WTC11 (cell line): ENCODE measurements around the gene IRF2BP1. TPM values are rescaled to one million over a fixed set of nuclear protein-coding genes. Genes with fewer than 3 reads are reported as not detected.

Experiments used
- ATAC-seq: fragments of 200-7000 bp; cut with Tn5 transposase; 2 replicates; pipeline ENCODE4 v1.10.0; 2021; ENCODE audit warnings: mild to moderate bottlenecking, moderate library complexity
- CTCF ChIA-PET: fragments of 300-600 bp; sonication (Branson Sonifier 250); formaldehyde crosslinking; loops from one replicate; lab custom pipeline; 2021; ENCODE audit warnings: antibody characterized with exemption; lab: Charles Lee
- POLR2A ChIA-PET: fragments of 350-600 bp; sonication (Branson Sonifier 250); formaldehyde crosslinking; loops from one replicate; lab custom pipeline; 2021; ENCODE audit warnings: antibody characterized with exemption; lab: Charles Lee
- DNase-seq: peaks from one replicate; pipeline ENCODE4 v3.0.0; 2021; ENCODE audit warnings: low spot score
- H3K27ac Mint-ChIP-seq: 2 replicates; pipeline ENCODE4 v1.8.0; 2021; ENCODE audit warnings: mixed read lengths
- H3K27me3 Mint-ChIP-seq: 2 replicates; pipeline ENCODE4 v1.8.0; 2021; ENCODE audit warnings: low read depth, mild to moderate bottlenecking, moderate library complexity, mixed read lengths
- H3K36me3 Mint-ChIP-seq: 2 replicates; pipeline ENCODE4 v1.8.0; 2021; ENCODE audit warnings: mixed read lengths
- H3K4me1 Mint-ChIP-seq: 2 replicates; pipeline ENCODE4 v1.8.0; 2022; ENCODE audit warnings: mixed read lengths
- H3K4me3 Mint-ChIP-seq: 2 replicates; pipeline ENCODE4 v1.8.0; 2021; ENCODE audit warnings: mild to moderate bottlenecking, moderate library complexity, mixed read lengths
- H3K9me3 Mint-ChIP-seq: 2 replicates; pipeline ENCODE4 v1.8.0; 2021; ENCODE audit warnings: mixed read lengths
- ATF1 ChIP-seq: sonication (generic); formaldehyde crosslinking; IDR thresholded peaks from 2 replicates; pipeline ENCODE4 v1.8.1; 2023; ENCODE audit warnings: mild to moderate bottlenecking, moderate library complexity, missing genetic modification reagents
- ATF2 ChIP-seq: sonication (generic); formaldehyde crosslinking; IDR thresholded peaks from 2 replicates; pipeline ENCODE4 v1.8.1; 2022; ENCODE audit warnings: low read depth, missing genetic modification reagents, borderline replicate concordance
- ATF6 ChIP-seq: sonication (generic); formaldehyde crosslinking; IDR thresholded peaks from 2 replicates; pipeline ENCODE4 v1.8.1; 2023; ENCODE audit warnings: mild to moderate bottlenecking, missing genetic modification reagents
- CDX4 ChIP-seq: fragments of 250-450 bp; sonication (Bioruptor Pico); IDR thresholded peaks from 2 replicates; pipeline ENCODE4 v1.9.0; 2021; ENCODE audit warnings: moderate library complexity, mild to moderate bottlenecking, inconsistent platforms, borderline replicate concordance
- E2F1 ChIP-seq: sonication (generic); formaldehyde crosslinking; IDR thresholded peaks from 2 replicates; pipeline ENCODE4 v1.8.0; 2022; ENCODE audit warnings: mild to moderate bottlenecking, missing genetic modification reagents
- ERG ChIP-seq: fragments of 250-450 bp; sonication (Bioruptor Pico); IDR thresholded peaks from 2 replicates; pipeline ENCODE4 v1.8.0; 2021; ENCODE audit warnings: mild to moderate bottlenecking
- FOXJ3 ChIP-seq: sonication (generic); formaldehyde crosslinking; IDR thresholded peaks from 2 replicates; pipeline ENCODE4 v1.9.0; 2021; ENCODE audit warnings: missing genetic modification reagents, mild to moderate bottlenecking, borderline replicate concordance
- HMGA2 ChIP-seq: fragments of 250-450 bp; sonication (Bioruptor Pico); IDR thresholded peaks from 2 replicates; pipeline ENCODE4 v1.4.0; 2021; ENCODE audit warnings: mild to moderate bottlenecking, moderate library complexity
- JUN ChIP-seq: sonication (generic); formaldehyde crosslinking; IDR thresholded peaks from 2 replicates; pipeline ENCODE4 v1.8.0; 2023; ENCODE audit warnings: mild to moderate bottlenecking, missing genetic modification reagents
- KAT7 ChIP-seq: sonication (generic); formaldehyde crosslinking; IDR thresholded peaks from 2 replicates; pipeline ENCODE4 v1.8.1; 2023; ENCODE audit warnings: missing genetic modification reagents, mild to moderate bottlenecking, borderline replicate concordance
- MYBL2 ChIP-seq: sonication (generic); formaldehyde crosslinking; IDR thresholded peaks from 2 replicates; pipeline ENCODE4 v1.8.1; 2023; ENCODE audit warnings: mild to moderate bottlenecking, moderate library complexity, missing genetic modification reagents
- NR2C2 ChIP-seq: sonication (generic); formaldehyde crosslinking; IDR thresholded peaks from 2 replicates; pipeline ENCODE4 v1.8.0; 2022; ENCODE audit warnings: mild to moderate bottlenecking, missing genetic modification reagents
- PRDM15 ChIP-seq: sonication (generic); formaldehyde crosslinking; IDR thresholded peaks from 2 replicates; pipeline ENCODE4 v1.8.0; 2022; ENCODE audit warnings: missing genetic modification reagents
- PREB ChIP-seq: sonication (generic); formaldehyde crosslinking; IDR thresholded peaks from 2 replicates; pipeline ENCODE4 v1.8.1; 2022; ENCODE audit warnings: mild to moderate bottlenecking, missing genetic modification reagents, moderate library complexity, borderline replicate concordance
- USF2 ChIP-seq: sonication (generic); formaldehyde crosslinking; IDR thresholded peaks from 2 replicates; pipeline ENCODE4 v1.8.1; 2023; ENCODE audit warnings: mild to moderate bottlenecking, missing genetic modification reagents, moderate library complexity
- ZNF396 ChIP-seq: fragments of 250-450 bp; sonication (Bioruptor Pico); IDR thresholded peaks from 2 replicates; pipeline ENCODE4 v1.8.0; 2021; ENCODE audit warnings: mild to moderate bottlenecking, moderate library complexity, borderline replicate concordance
- ZNF512 ChIP-seq: sonication (generic); formaldehyde crosslinking; IDR thresholded peaks from 2 replicates; pipeline ENCODE4 v1.8.1; 2022; ENCODE audit warnings: missing genetic modification reagents, borderline replicate concordance
- ZSCAN18 ChIP-seq: fragments of 250-450 bp; sonication (Bioruptor Pico); IDR thresholded peaks from 2 replicates; pipeline ENCODE4 v2.1.2; 2022; ENCODE audit warnings: mild to moderate bottlenecking, moderate library complexity
- total RNA-seq: library from RNA; stranded (reverse); gene quantifications from 3 replicates; pipeline ENCODE4 v1.2.3, GENCODE V29; 2021

The IRF2BP1 gene
- total RNA-seq, 1 experiment from 2014 or later = 30.3 TPM

GRCh38 chr19:45918721-45919120 is 32.8 kb upstream of the IRF2BP1 start (continued):
- no peak for TF ChIP-seq ATF2 (CRISPR knock-in tag)
- no peak for TF ChIP-seq ERG (CRISPR knock-in tag)
- no peak for TF ChIP-seq ZNF512 (CRISPR knock-in tag)
- no peak for TF ChIP-seq ATF1 (CRISPR knock-in tag)
- TF ChIP-seq PREB (CRISPR knock-in tag) = no peak
- no peak for TF ChIP-seq ZSCAN18 (CRISPR knock-in tag)
- TF ChIP-seq, all 79 proteins: peak for 0

- no peaks in the 10 kb centered on the region for H3K36me3 Mint-ChIP-seq
- H3K27ac Mint-ChIP-seq = no peak overlapping the region
- H3K9me3 Mint-ChIP-seq = no peaks in the 10 kb centered on the region
- POLR2A ChIA-PET = interaction anchor here (0.7 kb wide), 1 partner anchor 99 kb away, joined by 3 read pairs; no protein-coding TSS in a partner anchor
- CTCF ChIA-PET = interaction anchor here (0.6 to 1.1 kb wide), 5 partner anchors 97 to 271 kb away, joined by 3 to 8 read pairs (median 3); no protein-coding TSS in a partner anchor
- peaks cover 4% of the 10 kb centered on the region for H3K27me3 Mint-ChIP-seq
- H3K4me3 Mint-ChIP-seq = no peak overlapping the region
- DNase-seq (no peak), ATAC-seq (no peak)
- H3K4me1 Mint-ChIP-seq = no peaks in the 10 kb centered on the region
- TF ChIP-seq E2F1 (CRISPR knock-in tag) (no peak), KAT7 (CRISPR knock-in tag) (no peak), JUN (CRISPR knock-in tag) (no peak), FOXJ3 (no peak), HMGA2 (no peak), MYBL2 (no peak), ATF6 (no peak), USF2 (no peak), ZNF396 (no peak), CDX4 (CRISPR knock-in tag) (no peak), PRDM15 (CRISPR knock-in tag) (no peak), NR2C2 (CRISPR knock-in tag) (no peak)
Measured at GRCh38 chr19:45917421-45918091, 31.6 kb upstream of the IRF2BP1 start.
